HUES48 (cell line): ENCODE results near the gene UBD.

ENCODE experiments used
- H3K27ac ChIP-seq: one replicate; pipeline ENCODE4 v1.7.0; 2013; ENCODE audit warnings: low read depth, low read length, inconsistent platforms
- H3K27me3 ChIP-seq: 2 replicates; pipeline ENCODE4 v1.6.1; 2013; ENCODE audit warnings: mild to moderate bottlenecking, low read length; ENCODE audit not compliant: control insufficient read depth, insufficient read depth
- H3K36me3 ChIP-seq: 2 replicates; pipeline ENCODE4 v1.6.1; 2013; ENCODE audit warnings: low read length; ENCODE audit not compliant: control insufficient read depth, insufficient read depth
- H3K4me1 ChIP-seq: 2 replicates; pipeline ENCODE4 v1.6.1; 2013; ENCODE audit warnings: mild to moderate bottlenecking, low read length; ENCODE audit not compliant: control insufficient read depth, insufficient read depth
- H3K4me3 ChIP-seq: 2 replicates; pipeline ENCODE4 v1.5.1; 2013; ENCODE audit warnings: mild to moderate bottlenecking, low read depth, low read length
- H3K9ac ChIP-seq: 2 replicates; pipeline ENCODE4 v1.6.1; 2013; ENCODE audit warnings: mild to moderate bottlenecking, low read depth, low read length, moderate library complexity
- H3K9me3 ChIP-seq: 2 replicates; pipeline ENCODE4 v1.6.1; 2013; ENCODE audit warnings: low read length; ENCODE audit not compliant: control insufficient read depth, insufficient read depth

The UBD gene

GRCh38 chr6:29559524-29560287 is at the start of gene UBD:
Gene UBD (minus strand): TSS chr6:29559732. CDS start chr6:29559701, 31 bp downstream.
- no peaks in the 10 kb centered on the region for H3K36me3 ChIP-seq
- H3K4me3 ChIP-seq: no peak within 1 kb of the TSS
- peaks cover 47% of the 10 kb centered on the region for H3K27me3 ChIP-seq
- no peak within 1 kb of the TSS for H3K9ac ChIP-seq
- H3K9me3 ChIP-seq: no peaks in the 10 kb centered on the region
- H3K4me1 ChIP-seq: peaks cover 27% of the 10 kb centered on the region
- no peak within 1 kb of the TSS for H3K27ac ChIP-seq

GRCh38 chr6:29608131-29608530 is 48.6 kb upstream of the UBD start:
- H3K9me3 ChIP-seq: no peaks in the 10 kb centered on the region
- H3K36me3 ChIP-seq: peaks cover 98% of the 10 kb centered on the region
- H3K9ac ChIP-seq: no peak overlapping the region
- no peak overlapping the region for H3K4me3 ChIP-seq
- H3K27me3 ChIP-seq: no peaks in the 10 kb centered on the region
- H3K27ac ChIP-seq: no peak overlapping the region
- H3K4me1 ChIP-seq: no peaks in the 10 kb centered on the region

- Histone ChIP-seq H3K9me3 (no peaks in the 10 kb centered on the region), H3K4me1 (no peaks in the 10 kb centered on the region), H3K9ac (no peak overlapping the region), H3K4me3 (no peak overlapping the region), H3K27me3 (no peaks in the 10 kb centered on the region), H3K36me3 (peaks cover 99% of the 10 kb centered on the region), H3K27ac (no peak overlapping the region)
These were observed 44.4 kb upstream of the UBD start for GRCh38 chr6:29603930-29604329.

GRCh38 chr6:29603456-29603855 is 43.9 kb upstream of the UBD start:
- Histone ChIP-seq H3K4me1 (no peaks in the 10 kb centered on the region), H3K36me3 (peaks cover 94% of the 10 kb centered on the region), H3K27me3 (no peaks in the 10 kb centered on the region)

GRCh38 chr6:29602564-29603361 is 43.2 kb upstream of the UBD start:
- Histone ChIP-seq H3K4me3 (no peak overlapping the region), H3K36me3 (peaks cover 87% of the 10 kb centered on the region), H3K27ac (no peak overlapping the region), H3K9ac (no peak overlapping the region), H3K4me1 (no peaks in the 10 kb centered on the region), H3K27me3 (no peaks in the 10 kb centered on the region), H3K9me3 (no peaks in the 10 kb centered on the region)

More at GRCh38 chr6:29603456-29603855, 43.9 kb upstream of the UBD start:
- H3K9me3 ChIP-seq: no peaks in the 10 kb centered on the region
- H3K9ac ChIP-seq: no peak overlapping the region
- H3K4me3 ChIP-seq: no peak overlapping the region
- H3K27ac ChIP-seq: no peak overlapping the region

- no peaks in the 10 kb centered on the region for H3K9me3 ChIP-seq
- no peak overlapping the region for H3K9ac ChIP-seq
- no peak overlapping the region for H3K4me3 ChIP-seq
- H3K36me3 ChIP-seq: peaks cover 43% of the 10 kb centered on the region
- no peak overlapping the region for H3K27ac ChIP-seq
- no peaks in the 10 kb centered on the region for H3K27me3 ChIP-seq
- H3K4me1 ChIP-seq: peaks cover 6% of the 10 kb centered on the region; the same call in 1 of the 2 replicates
These were observed 38.7 kb upstream of the UBD start for GRCh38 chr6:29598172-29598747.

- Histone ChIP-seq H3K27me3 (no peaks in the 10 kb centered on the region), H3K4me1 (peaks cover 6% of the 10 kb centered on the region; the same call in 1 of the 2 replicates), H3K27ac (no peak overlapping the region), H3K4me3 (no peak overlapping the region), H3K36me3 (peaks cover 32% of the 10 kb centered on the region), H3K9ac (no peak overlapping the region), H3K9me3 (no peaks in the 10 kb centered on the region)
These were observed 37.7 kb upstream of the UBD start for GRCh38 chr6:29597184-29597583.

- Histone ChIP-seq H3K4me3 (no peak overlapping the region), H3K27ac (peak overlapping the region; percentile 50), H3K4me1 (peaks cover 11% of the 10 kb centered on the region), H3K9me3 (no peaks in the 10 kb centered on the region), H3K9ac (no peak overlapping the region), H3K27me3 (no peaks in the 10 kb centered on the region), H3K36me3 (peaks cover 25% of the 10 kb centered on the region)
These were observed 36.9 kb upstream of the UBD start for GRCh38 chr6:29596381-29596900.

GRCh38 chr6:29593199-29593855 is 33.8 kb upstream of the UBD start:
- Histone ChIP-seq H3K4me3 (no peak overlapping the region), H3K9me3 (no peaks in the 10 kb centered on the region), H3K9ac (no peak overlapping the region), H3K4me1 (peaks cover 11% of the 10 kb centered on the region), H3K27ac (no peak overlapping the region), H3K36me3 (no peaks in the 10 kb centered on the region), H3K27me3 (no peaks in the 10 kb centered on the region)

- peaks cover 11% of the 10 kb centered on the region for H3K4me1 ChIP-seq
- no peaks in the 10 kb centered on the region for H3K36me3 ChIP-seq
- H3K9me3 ChIP-seq: no peaks in the 10 kb centered on the region
- no peak overlapping the region for H3K27ac ChIP-seq
- H3K9ac ChIP-seq: no peak overlapping the region
- H3K4me3 ChIP-seq: no peak overlapping the region
- H3K27me3 ChIP-seq: no peaks in the 10 kb centered on the region
These were observed 32.1 kb upstream of the UBD start for GRCh38 chr6:29591677-29592076.
